NCI-H510A treated with DMSO at 0.1 percent for 48 hours (cell line): ENCODE data around the gene OPHN1.
"Not testable (repeated sequence)": the region's sequence is repeated elsewhere in the genome, so short reads cannot be mapped to it uniquely, and the experiment has no call there.

Experiments
- DNase-seq: peaks from one replicate; lab custom pipeline; 2025; lab: John Stamatoyannopoulos, UW

The OPHN1 gene

GRCh38 chrX:68421636-68422035 is 11.7 kb downstream of the OPHN1 start:
- no peak for DNase-seq

DNA sequence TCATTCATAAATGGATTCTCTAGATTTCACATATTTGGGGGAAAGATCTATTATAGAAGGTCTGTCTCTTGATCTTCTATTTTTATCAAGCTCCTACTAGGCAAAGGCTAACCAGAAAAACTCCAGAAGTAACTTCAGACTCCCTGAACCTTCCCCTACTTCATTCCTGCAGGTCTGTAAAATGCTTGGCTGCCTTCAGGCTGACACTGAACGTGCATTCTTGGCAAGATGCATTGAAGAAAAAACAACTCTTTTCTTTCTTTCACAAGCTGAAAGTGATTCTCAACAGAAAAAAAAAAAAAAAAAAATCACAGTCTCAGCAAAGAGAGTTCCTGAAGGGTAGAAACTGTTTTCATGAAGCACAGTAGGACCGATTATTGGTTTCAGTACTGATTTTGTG is 12.7 kb downstream of the OPHN1 start:
- no peak for DNase-seq

DNA sequence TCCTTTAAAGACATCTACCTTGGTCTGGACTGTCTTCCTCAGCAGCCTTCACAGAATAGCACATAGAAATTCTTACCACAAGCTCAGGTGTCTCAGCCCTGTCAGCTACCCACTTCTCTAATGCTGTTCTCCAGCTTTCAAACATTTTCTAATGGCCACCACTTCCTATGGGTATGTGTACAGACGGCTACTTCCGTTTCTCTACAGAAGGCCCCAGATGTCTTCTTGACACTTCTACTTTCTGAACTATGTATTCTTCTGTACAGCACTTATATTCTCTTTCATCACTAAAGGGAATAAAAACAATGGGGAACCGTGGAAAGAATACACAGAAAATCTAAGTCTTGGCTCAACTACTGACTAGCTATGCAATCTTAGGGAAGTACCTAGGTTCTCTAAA is 13.3 kb downstream of the OPHN1 start:
- no peak for DNase-seq

DNA sequence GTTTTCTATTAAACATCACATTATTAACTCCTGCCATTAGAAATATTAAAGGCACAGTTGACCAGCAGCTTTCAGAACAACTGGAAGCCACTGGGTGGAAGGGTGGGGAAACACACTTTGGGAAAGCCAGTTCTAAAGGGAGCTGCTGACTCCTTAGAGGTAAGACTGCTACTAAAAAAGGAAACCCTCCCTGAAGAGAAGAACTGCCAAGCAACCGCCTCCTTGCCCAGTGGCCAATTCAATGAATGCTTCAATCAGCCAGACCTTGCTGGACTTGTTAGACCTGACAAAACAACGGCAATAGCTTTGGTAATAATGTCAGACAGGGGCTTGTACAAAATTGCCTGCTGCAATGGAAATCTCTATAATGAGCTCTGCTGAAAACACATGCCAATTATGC is 15.6 kb downstream of the OPHN1 start:
- no peak for DNase-seq

DNA sequence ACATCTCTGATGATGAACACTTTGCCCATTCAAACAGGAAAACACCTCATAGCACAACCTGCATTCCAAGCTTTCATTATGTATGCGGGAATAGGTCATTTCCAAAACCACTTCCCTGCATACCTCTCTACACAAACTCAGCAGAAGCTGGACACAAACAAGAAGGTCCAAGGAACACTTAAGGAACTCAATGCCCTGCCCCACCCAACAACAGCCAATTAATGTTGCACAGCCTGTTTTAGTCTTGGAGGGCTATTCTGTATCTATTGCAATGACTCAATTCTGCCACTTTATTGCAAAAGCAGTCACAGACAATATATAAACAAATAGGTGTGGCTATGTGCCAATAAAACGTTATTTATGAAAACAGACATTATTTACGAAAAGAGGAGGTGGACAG is 16.7 kb downstream of the OPHN1 start:
- no peak for DNase-seq

DNA sequence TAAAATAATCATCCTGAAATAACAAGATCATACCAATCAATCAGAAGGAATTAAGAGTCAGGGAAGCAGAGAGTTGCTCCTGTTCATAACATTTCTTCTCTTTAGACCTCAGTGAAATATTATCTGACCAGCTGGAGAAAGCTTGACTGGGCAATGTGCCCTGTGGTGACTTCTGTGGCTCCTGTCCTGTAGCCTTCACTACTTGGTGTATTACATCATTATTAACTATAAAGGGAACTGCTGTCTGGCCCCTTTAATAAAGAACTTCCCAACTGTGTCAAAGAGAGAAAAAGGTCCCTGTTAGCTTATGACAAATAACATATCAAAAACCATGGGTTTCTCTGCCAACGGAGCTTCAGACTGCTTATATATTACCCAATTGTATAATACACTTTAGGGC is 18.0 kb downstream of the OPHN1 start:
- DNase-seq, result no peak

- DNase-seq, result no peak
Observed at GRCh38 chrX:68413254-68413653, 20.0 kb downstream of the OPHN1 start.

DNA sequence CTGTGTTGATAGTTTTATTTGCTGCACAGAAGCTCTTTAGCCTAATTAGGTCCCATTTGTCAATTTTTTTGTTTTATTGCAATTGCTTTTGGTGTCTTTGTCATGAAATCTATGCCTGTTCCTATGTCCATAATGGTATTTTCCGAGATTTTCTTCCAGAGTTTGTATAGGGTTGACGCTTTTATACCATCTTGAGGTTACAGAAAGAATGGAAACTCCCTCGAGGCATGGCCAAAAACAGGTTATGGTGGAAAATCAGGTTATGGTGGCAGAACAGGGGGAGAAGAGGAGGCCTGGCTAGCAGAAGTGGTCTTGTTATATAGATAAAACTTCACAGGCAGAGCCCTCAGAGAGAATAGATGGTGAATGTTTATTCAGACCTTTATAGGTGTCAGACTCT is 21.6 kb downstream of the OPHN1 start:
- DNase-seq, result no peak

DNA sequence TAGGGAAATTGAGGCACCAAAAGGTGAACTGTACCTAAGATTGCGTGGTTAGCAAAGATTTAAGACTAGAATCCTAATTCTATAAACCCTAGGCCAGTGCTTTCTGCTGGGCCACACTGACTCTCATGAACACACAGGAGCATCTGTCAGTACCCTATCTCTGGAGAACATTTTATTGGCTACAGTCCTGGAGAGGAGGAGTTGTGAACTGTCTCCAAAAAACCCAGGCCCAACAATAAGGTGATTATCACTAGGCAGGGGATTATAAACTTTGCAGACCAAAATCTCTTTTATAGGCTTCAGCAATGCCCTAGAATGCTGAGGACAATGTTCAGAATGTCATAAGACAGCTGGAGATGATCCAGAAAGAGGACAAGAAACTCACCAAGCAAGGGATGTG is 24.1 kb downstream of the OPHN1 start:
- no peak for DNase-seq

GRCh38 chrX:68403522-68403921 is 29.8 kb downstream of the OPHN1 start:
- no peak for DNase-seq

GRCh38 chrX:68403038-68403437 is 30.3 kb downstream of the OPHN1 start:
- no peak for DNase-seq

DNA sequence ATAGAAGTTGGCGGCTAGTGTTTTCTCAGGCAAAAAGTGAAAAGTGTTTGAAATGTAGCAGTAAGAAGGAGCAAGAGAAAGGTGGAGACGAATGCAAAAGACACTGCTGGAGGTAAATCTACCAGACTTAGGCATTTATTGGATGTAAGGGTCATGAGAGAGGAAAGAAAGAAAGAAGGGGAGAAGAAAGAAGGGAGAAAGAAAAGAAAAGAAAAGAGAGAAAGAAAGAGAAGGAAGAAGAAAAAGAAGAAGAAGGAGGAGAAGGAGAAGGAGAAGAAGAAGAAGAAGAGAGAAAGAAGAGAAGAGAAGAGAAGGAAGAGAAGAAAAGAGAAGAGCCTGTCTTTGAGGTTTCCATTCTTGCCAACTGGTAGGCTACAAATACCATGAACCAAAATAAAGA is 31.2 kb downstream of the OPHN1 start:
- no peak for DNase-seq

DNA sequence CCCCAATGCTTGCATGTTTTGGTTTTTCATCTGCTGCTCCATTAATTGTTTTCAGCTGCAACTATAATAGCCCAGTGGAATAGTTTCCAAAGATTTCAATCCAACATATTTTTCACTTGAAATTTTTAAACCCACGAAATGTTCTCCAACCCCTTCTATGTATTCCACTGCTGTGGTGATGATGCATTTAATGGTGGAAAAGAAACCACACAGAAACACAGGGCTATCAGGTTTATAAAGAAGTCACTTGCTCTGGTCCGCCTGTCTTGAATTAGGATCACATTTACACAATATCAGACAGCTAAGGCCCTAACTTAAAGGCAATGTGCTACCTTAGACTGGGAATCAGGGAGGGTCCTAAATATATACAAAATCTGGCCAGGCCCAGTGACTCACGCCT is 35.0 kb downstream of the OPHN1 start:
- DNase-seq, result no peak

DNA sequence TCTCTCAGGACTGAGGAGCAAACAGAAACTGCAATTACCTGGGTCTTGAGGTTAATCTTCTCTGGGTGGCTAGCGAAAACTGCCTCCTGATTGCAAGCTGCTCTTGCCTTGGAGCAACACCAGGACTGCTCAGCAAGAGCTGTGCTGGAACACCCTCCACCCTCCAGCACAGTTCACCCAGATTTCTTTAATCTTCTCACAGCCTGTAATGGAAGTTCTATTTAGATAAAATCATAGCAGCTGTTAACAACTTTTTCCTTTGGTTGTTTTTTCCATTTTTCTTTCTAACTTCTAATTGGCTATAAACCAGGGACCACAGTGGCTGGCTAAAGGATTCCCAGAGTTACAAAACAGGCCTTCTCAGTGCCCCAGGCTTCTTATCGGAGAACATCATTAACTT is 36.3 kb downstream of the OPHN1 start:
- DNase-seq, result no peak

GRCh38 chrX:68389419-68389960 is 43.8 kb downstream of the OPHN1 start:
- DNase-seq, result not testable (repeated sequence)

- DNase-seq, result no peak
Observed at GRCh38 chrX:68387776-68388175, 45.5 kb downstream of the OPHN1 start.

DNA sequence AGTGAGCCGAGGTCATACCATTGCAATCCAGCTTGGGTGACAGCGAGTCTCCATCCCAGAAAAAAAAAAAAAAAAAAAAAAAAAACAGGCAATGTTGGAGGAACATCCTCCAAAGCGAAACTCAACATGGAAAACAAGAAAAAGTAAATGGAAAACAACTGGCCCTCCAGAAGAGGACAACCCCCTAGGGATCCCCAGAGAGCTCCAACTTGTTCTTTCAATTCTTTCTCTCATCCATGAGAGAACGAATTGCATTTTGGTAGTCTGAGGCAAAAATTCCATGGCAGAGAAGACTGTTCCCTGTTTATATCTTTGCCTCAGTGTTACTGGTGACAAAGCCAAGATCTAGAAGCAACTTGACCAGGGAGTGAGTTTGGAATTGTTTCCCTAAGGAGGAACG is 49.8 kb downstream of the OPHN1 start:
- no peak for DNase-seq

- not testable (repeated sequence) for DNase-seq
Observed at GRCh38 chrX:68377579-68377978, 55.7 kb downstream of the OPHN1 start.

GRCh38 chrX:68376373-68376772 is 56.9 kb downstream of the OPHN1 start:
- no peak for DNase-seq

DNA sequence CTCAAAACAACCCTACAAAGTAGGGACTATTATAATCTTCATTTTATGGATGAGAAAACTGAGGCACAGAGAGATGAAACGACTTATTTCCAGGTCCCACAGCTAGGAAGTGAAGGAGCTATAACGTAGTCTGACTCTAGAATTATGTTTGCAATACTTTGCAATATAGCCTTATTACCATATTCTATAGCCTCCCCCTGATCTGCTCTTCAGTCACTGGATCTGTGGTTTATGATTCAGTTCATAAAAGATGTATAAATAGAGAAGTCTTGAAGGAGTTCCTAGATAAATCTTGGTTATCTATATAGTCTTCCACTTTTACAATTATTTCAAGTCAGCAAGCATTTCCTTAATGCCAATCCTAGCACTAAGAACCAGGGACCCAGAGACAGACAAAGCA is 57.5 kb downstream of the OPHN1 start:
- no peak for DNase-seq

- DNase-seq, result no peak
Observed at GRCh38 chrX:68372665-68373064, 60.6 kb downstream of the OPHN1 start.

- no peak for DNase-seq
Observed at GRCh38 chrX:68369559-68369958, 63.7 kb downstream of the OPHN1 start.

- DNase-seq, result no peak
Observed at GRCh38 chrX:68365341-68365740, 68.0 kb downstream of the OPHN1 start.

DNA sequence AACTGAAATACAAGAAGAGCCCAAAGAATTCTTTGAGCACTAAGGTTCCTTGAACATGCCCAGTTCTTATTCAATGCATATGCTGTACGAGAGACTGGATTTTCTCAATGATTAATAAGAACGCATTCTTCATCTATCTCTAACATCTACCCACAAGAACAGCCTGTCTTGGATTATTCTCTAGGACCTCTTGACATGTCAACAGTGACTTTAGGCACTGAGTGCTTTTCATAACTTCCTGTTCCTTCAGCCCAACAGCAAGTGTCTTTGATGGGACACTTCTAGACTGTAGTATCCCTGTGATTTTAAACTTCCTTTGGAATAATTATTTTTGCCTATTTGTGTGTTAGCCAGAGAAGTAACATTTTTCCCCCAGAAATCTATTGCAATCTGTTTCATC is 69.3 kb downstream of the OPHN1 start:
- no peak for DNase-seq

GRCh38 chrX:68358679-68359078 is 74.6 kb downstream of the OPHN1 start:
- DNase-seq, result no peak
